Esophagus muscularis mucosa (tissue), 3 donors: ENCODE data around the gene EIF3I.

Experiments
- POLR2A ChIP-seq: fragments of 450-650 bp; IDR thresholded peaks from one replicate; pipeline ENCODE4 v1.6.1; 2017; ENCODE audit warnings: antibody characterized with exemption, moderate library complexity, mild to moderate bottlenecking, low read depth
- POLR2AphosphoS5 ChIP-seq, 2 donors: sonication (generic); formaldehyde crosslinking; IDR thresholded peaks; one replicate each; pipeline ENCODE4 v1.6.1; 2017; ENCODE audit warnings: antibody characterized with exemption in 2 of 2
- TF ChIP-seq, protein P1 (sequence below), 3 experiments: fragments of 200-600 bp in 2 of 3; fragments of 450-650 bp in 1 of 3; sonication (generic) in 2 of 3; IDR thresholded peaks; one replicate each; pipeline ENCODE4 v1.5.1; 2017 to 2019; ENCODE audit warnings: antibody characterized with exemption in 3 of 3, mild to moderate bottlenecking in 2 of 3, moderate library complexity in 1 of 3

DNA sequence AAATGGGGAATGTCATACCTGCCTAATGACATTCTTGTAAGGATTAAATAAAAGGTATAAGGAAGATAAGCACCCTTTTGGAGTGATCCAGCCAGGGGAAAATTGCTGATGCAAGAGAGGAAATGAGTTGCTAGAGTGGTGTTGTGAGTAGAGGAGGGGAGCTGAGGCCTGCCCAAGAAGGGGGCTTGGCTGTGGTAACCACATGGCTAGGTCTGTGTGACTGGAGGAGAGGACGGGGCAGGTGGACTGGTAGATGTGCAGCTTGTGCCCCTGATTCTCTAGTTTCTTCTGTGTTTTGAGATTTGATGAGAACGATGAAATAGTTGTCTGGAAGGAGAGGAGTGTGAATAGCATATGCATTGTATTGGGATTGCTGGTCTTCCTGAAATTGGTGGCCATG lies 36.1 kb upstream of the EIF3I start:
- TF ChIP-seq, protein P1, sequence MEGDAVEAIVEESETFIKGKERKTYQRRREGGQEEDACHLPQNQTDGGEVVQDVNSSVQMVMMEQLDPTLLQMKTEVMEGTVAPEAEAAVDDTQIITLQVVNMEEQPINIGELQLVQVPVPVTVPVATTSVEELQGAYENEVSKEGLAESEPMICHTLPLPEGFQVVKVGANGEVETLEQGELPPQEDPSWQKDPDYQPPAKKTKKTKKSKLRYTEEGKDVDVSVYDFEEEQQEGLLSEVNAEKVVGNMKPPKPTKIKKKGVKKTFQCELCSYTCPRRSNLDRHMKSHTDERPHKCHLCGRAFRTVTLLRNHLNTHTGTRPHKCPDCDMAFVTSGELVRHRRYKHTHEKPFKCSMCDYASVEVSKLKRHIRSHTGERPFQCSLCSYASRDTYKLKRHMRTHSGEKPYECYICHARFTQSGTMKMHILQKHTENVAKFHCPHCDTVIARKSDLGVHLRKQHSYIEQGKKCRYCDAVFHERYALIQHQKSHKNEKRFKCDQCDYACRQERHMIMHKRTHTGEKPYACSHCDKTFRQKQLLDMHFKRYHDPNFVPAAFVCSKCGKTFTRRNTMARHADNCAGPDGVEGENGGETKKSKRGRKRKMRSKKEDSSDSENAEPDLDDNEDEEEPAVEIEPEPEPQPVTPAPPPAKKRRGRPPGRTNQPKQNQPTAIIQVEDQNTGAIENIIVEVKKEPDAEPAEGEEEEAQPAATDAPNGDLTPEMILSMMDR (IDR thresholded peaks at IDR 0.05): no peak
- TF ChIP-seq POLR2A: no peak
- no peak for TF ChIP-seq POLR2AphosphoS5 (IDR thresholded peaks at IDR 0.05)
